DOHH2 (cell line): ENCODE results near the gene ARHGDIA.

ENCODE experiments used
- H3F3A ChIP-seq: fragments of 200-600 bp; sonication (generic), shearing (Covaris generic); 2 replicates; pipeline ENCODE4 v1.6.0; 2016; ENCODE audit warnings: antibody characterized with exemption, mild to moderate bottlenecking; ENCODE audit not compliant: control insufficient read depth, insufficient read depth
- H3K27ac ChIP-seq: fragments of 200-600 bp; sonication (generic); 2 replicates; pipeline ENCODE4 v1.5.1; 2014; ENCODE audit warnings: low read depth, mild to moderate bottlenecking, low read length, moderate library complexity
- H3K27me3 ChIP-seq: fragments of 200-600 bp; sonication (generic); 2 replicates; pipeline ENCODE4 v1.6.1; 2014; ENCODE audit warnings: mild to moderate bottlenecking, low read length, mixed read lengths; ENCODE audit not compliant: control insufficient read depth
- H3K36me3 ChIP-seq: fragments of 200-600 bp; sonication (generic); 2 replicates; pipeline ENCODE4 v1.6.1; 2014; ENCODE audit warnings: mild to moderate bottlenecking, low read length, moderate library complexity, mixed read lengths; ENCODE audit not compliant: control insufficient read depth
- H3K4me1 ChIP-seq: fragments of 200-600 bp; sonication (generic); 2 replicates; pipeline ENCODE4 v1.6.1; 2014; ENCODE audit warnings: mild to moderate bottlenecking, low read length, mixed read lengths; ENCODE audit not compliant: control insufficient read depth
- H3K4me2 ChIP-seq: fragments of 200-600 bp; sonication (generic); 2 replicates; pipeline ENCODE4 v1.6.0; 2014; ENCODE audit warnings: mild to moderate bottlenecking, low read length, moderate library complexity
- H3K4me3 ChIP-seq: fragments of 200-600 bp; sonication (generic); 2 replicates; pipeline ENCODE4 v1.5.1; 2014; ENCODE audit warnings: mild to moderate bottlenecking, low read length, mixed read lengths
- H3K79me2 ChIP-seq: fragments of 200-600 bp; sonication (generic); 2 replicates; pipeline ENCODE4 v1.6.1; 2014; ENCODE audit warnings: mild to moderate bottlenecking, low read length, mixed read lengths; ENCODE audit not compliant: control insufficient read depth
- H3K9me2 ChIP-seq: fragments of 200-600 bp; sonication (generic); replicated peaks from 2 replicates; pipeline ENCODE4 v1.6.1; 2014; ENCODE audit warnings: mild to moderate bottlenecking, low read length, mixed read lengths; ENCODE audit not compliant: control insufficient read depth
- H3K9me3 ChIP-seq: fragments of 200-600 bp; sonication (generic); 2 replicates; pipeline ENCODE4 v1.6.1; 2014; ENCODE audit warnings: antibody characterized with exemption, low read length, mixed read lengths; ENCODE audit not compliant: control insufficient read depth, insufficient read depth
- H4K20me1 ChIP-seq: fragments of 200-600 bp; sonication (generic); 2 replicates; pipeline ENCODE4 v1.6.0; 2014; ENCODE audit warnings: low read depth, mild to moderate bottlenecking, antibody characterized with exemption, low read length, moderate library complexity; ENCODE audit not compliant: control insufficient read depth, insufficient read depth
- CTCF ChIP-seq: fragments of 200-600 bp; sonication (generic); IDR thresholded peaks from one replicate; pipeline ENCODE4 v1.5.1; 2014; ENCODE audit warnings: antibody characterized with exemption, mild to moderate bottlenecking, low read depth, low read length; ENCODE audit not compliant: poor library complexity, severe bottlenecking
- EZH2phosphoT487 ChIP-seq: fragments of 200-600 bp; sonication (generic); IDR thresholded peaks from 2 replicates; pipeline ENCODE4 v1.6.1; 2017; ENCODE audit warnings: borderline replicate concordance, mild to moderate bottlenecking, antibody characterized with exemption, low read length, moderate library complexity, mixed read lengths

Gene ARHGDIA

DNA sequence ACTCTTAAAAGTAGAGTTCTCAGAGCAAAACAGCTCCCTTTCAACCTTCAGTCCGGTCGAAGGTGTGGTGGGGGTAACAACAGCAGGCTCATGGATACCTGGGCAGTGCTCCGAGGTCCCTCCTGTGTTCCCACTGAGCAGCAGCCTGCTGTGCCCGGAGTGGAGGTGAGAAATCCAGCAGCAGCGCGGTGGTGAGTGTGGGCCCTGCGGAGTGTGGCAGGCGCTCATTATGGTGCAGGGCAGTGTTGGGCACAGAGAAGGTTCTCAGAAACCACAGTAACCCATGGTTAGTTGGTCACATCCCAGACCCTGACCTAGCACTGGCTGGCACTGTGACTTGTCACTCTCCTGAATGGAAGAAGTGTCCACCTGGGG lies 5.8 kb downstream of the ARHGDIA start:
- H3K4me1 ChIP-seq, result peaks cover 59% of the 10 kb centered on the region
- H3K27me3 ChIP-seq, result no peaks in the 10 kb centered on the region
- no peak overlapping the region for H3K27ac ChIP-seq
- peaks cover 33% of the 10 kb centered on the region for H3F3A ChIP-seq
- H3K4me3 ChIP-seq, result no peak overlapping the region
- 0 out of 2 replicates have a peak, but pooled peaks cover 5% of the 10 kb centered on the region for H4K20me1 ChIP-seq
- H3K79me2 ChIP-seq, result peaks cover 66% of the 10 kb centered on the region
- TF ChIP-seq EZH2phosphoT487 (no peak), CTCF (no peak)
- peaks cover 81% of the 10 kb centered on the region for H3K36me3 ChIP-seq
- no peaks in the 10 kb centered on the region for H3K9me3 ChIP-seq
- no peaks in the 10 kb centered on the region for H3K9me2 ChIP-seq
- H3K4me2 ChIP-seq, result peak overlapping the region; percentile 2; the same call in 1 of the 2 replicates

DNA sequence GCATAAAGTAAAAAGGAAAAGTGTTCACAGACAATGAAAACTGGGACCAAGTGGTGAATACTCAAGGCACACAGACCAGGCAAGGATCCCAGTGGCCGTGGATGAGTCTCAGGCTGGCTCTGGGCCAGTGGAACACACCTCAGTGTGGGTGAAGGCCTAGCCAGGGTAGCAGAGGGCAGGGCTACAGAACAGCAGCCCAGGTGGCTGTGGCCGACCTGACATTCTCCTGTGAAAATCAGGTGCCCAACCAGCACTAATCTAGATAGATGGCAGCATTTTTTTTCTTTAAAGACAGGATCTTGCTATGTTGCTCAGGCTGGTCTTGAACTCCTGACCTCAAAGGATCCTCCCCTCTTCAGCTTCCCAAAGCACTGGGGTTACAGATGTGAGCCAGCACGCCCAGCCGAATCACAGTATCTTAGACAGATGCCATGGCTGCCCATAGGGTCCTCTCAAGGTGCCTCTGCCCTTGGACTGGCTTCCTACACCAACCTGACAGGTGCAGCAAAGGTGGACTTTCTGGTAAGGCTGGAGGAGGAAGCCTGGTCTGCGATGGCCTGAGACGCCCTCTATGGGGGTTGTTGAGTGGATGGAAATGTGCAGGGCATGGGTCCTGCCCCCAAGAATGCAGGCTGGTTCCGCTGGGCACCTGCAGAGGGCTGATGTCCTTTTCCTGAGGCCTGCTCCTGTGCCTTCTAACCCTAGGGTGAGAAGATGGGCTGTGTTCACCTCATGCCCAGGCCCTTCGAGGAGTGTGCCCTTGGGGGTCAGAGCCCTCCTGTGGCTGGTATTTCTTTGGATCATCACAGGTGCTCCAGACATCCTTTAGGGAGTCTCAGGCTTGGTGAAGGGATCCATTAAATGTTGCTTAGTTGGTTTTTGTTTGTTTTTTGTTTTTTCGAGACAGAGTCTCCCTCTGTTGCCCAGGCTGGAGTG lies 7.0 kb downstream of the ARHGDIA start:
- Histone ChIP-seq H3K4me2 (no peak overlapping the region; the same call in 1 of the 2 replicates), H3K79me2 (peaks cover 66% of the 10 kb centered on the region), H3F3A (peaks cover 28% of the 10 kb centered on the region), H3K27me3 (no peaks in the 10 kb centered on the region), H3K27ac (no peak overlapping the region), H3K4me1 (peaks cover 55% of the 10 kb centered on the region), H3K9me3 (no peaks in the 10 kb centered on the region), H3K9me2 (no peaks in the 10 kb centered on the region), H4K20me1 (peaks cover 12% of the 10 kb centered on the region), H3K36me3 (peaks cover 78% of the 10 kb centered on the region), H3K4me3 (no peak overlapping the region)
- no peak for TF ChIP-seq EZH2phosphoT487
- TF ChIP-seq CTCF, result no peak

GRCh38 chr17:81863123-81863675 lies 7.9 kb downstream of the ARHGDIA start:
- peaks cover 19% of the 10 kb centered on the region for H4K20me1 ChIP-seq
- peak overlapping the region; percentile 4; the same call in 1 of the 2 replicates for H3K4me3 ChIP-seq
- peaks cover 23% of the 10 kb centered on the region for H3F3A ChIP-seq
- H3K79me2 ChIP-seq, result peaks cover 66% of the 10 kb centered on the region
- H3K9me2 ChIP-seq, result no peaks in the 10 kb centered on the region
- H3K27ac ChIP-seq, result no peak overlapping the region
- H3K9me3 ChIP-seq, result no peaks in the 10 kb centered on the region
- H3K27me3 ChIP-seq, result no peaks in the 10 kb centered on the region
- peak overlapping the region; percentile 78; the same call in 1 of the 2 replicates for H3K4me2 ChIP-seq
- H3K4me1 ChIP-seq, result peaks cover 56% of the 10 kb centered on the region
- TF ChIP-seq CTCF, result no peak
- TF ChIP-seq EZH2phosphoT487, result no peak
- H3K36me3 ChIP-seq, result peaks cover 78% of the 10 kb centered on the region
